ENCODE data around the gene HTR3D. TPM values are rescaled to one million over a fixed set of nuclear protein-coding genes. Genes with fewer than 3 reads are reported as not detected.
"Not testable (repeated sequence)": the region's sequence is repeated elsewhere in the genome, so short reads cannot be mapped to it uniquely, and the experiment has no call there.

The HTR3D gene
- total and polyA plus RNA-seq, 4 experiments from 2014 or later: not detected

DNA sequence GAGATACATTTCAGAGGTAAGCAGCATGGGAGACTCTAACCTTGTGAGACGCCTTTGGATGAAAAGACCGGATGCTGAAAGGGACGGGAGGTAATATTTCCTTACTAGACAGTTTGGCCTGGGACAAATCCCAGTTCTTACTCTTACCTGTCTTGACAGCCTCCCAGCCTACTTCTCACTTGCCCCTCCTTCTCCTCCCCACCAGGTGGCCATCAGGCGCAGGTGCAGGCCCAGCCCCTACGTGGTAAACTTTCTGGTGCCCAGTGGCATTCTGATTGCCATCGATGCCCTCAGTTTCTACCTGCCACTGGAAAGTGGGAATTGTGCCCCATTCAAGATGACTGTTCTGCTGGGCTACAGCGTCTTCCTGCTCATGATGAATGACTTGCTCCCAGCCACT is 6.3 kb downstream of the HTR3D start:
- H3K9me3 ChIP-seq (ENCODE audit: control insufficient read depth in 1 of 2, low read length in 2 of 2): no peaks in the 10 kb centered on the region
- intact Hi-C loops (cut with micrococcal nuclease): no loop called here
- H3K27ac Mint-ChIP-seq: no peak overlapping the region

DNA sequence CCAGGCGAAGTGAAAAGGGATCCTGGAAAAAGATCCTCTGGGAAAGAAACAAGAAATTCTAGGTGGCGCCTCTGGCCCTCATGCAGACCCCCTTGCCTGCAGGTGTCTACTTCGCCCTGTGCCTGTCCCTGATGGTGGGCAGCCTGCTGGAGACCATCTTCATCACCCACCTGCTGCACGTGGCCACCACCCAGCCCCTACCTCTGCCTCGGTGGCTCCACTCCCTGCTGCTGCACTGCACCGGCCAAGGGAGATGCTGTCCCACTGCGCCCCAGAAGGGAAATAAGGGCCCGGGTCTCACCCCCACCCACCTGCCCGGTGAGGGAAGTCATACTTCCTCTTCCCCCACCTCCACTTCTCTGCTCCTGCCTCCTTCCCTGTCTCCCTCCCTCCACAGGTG is 6.8 kb downstream of the HTR3D start:
- H3K9me3 Mint-ChIP-seq, H3K27me3 Mint-ChIP-seq, H3K27ac Mint-ChIP-seq: not testable (repeated sequence)

More for the DNA sequence above, 6.3 kb downstream of the HTR3D start:
- H3K27ac ChIP-seq (ENCODE audit: low read depth, low read length): no peak overlapping the region
- H3K4me1 ChIP-seq (ENCODE audit: insufficient read depth, low read length): no peaks in the 10 kb centered on the region
- H3K4me3 ChIP-seq (ENCODE audit: low read length in 2 of 2): no peak overlapping the region
- no peaks in the 10 kb centered on the region for H3K27me3 ChIP-seq (ENCODE audit: insufficient read depth, low read length)
- H3K36me3 ChIP-seq (ENCODE audit: insufficient read depth, low read length): no peaks in the 10 kb centered on the region
- no peak for DNase-seq
- Mint-ChIP-seq H3K9me3 (no peaks in the 10 kb centered on the region), H3K27me3 (no peaks in the 10 kb centered on the region), H3K4me1 (no peaks in the 10 kb centered on the region), H3K36me3 (no peaks in the 10 kb centered on the region), H3K4me3 (no peak overlapping the region)
- ChIA-PET POLR2A (ENCODE audit: partially characterized antibody) (no interaction called here), CTCF (ENCODE audit: partially characterized antibody) (no interaction called here)

DNA sequence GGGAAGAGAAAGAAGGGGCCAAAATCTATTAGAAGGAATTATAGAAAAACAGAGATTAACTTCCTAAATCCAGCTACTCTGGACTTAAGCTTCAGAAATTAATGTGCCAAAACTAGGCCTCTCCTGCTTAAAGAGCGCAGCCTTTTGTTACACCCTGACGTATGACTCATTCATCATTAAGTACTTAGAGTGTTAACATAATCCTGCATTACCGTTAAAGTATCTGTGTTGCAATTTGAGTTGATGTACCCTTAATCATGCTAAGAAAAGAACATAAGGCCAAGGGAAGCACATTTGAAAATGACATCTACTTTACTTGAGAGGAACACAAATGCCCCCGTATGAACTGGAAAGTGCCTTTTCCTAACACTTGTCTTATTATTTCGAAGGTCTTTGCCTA is 7.9 kb downstream of the HTR3D start:
- H3K4me1 ChIP-seq (ENCODE audit: insufficient read depth, low read length): no peaks in the 10 kb centered on the region
- no peaks in the 10 kb centered on the region for H3K9me3 Mint-ChIP-seq
- H3K9me3 ChIP-seq (ENCODE audit: control insufficient read depth in 1 of 2, low read length in 2 of 2): no peaks in the 10 kb centered on the region
- H3K4me3 Mint-ChIP-seq: no peak overlapping the region
- H3K4me3 ChIP-seq (ENCODE audit: low read length in 2 of 2): no peak overlapping the region
- no peaks in the 10 kb centered on the region for H3K4me1 Mint-ChIP-seq
- ChIA-PET POLR2A (ENCODE audit: partially characterized antibody) (no interaction called here), CTCF (ENCODE audit: partially characterized antibody) (interaction anchor here (2.4 kb wide), 1 partner anchor 21 kb away, joined by 8 read pairs; the partner anchor contains the start of gene ABCC5)
- DNase-seq: no peak
- H3K27me3 ChIP-seq (ENCODE audit: insufficient read depth, low read length): no peaks in the 10 kb centered on the region
- no peaks in the 10 kb centered on the region for H3K36me3 ChIP-seq (ENCODE audit: insufficient read depth, low read length)
- peaks cover 0 to 2% of the 10 kb centered on the region in 2 donors for H3K27me3 Mint-ChIP-seq
- intact Hi-C loops (cut with micrococcal nuclease): no loop called here
- no peaks in the 10 kb centered on the region for H3K36me3 Mint-ChIP-seq
- no peak overlapping the region for H3K27ac Mint-ChIP-seq
- no peak overlapping the region for H3K27ac ChIP-seq (ENCODE audit: low read depth, low read length)

More for the DNA sequence above, 6.8 kb downstream of the HTR3D start:
- H3K27me3 ChIP-seq (ENCODE audit: insufficient read depth, low read length); H3K4me1 ChIP-seq (ENCODE audit: insufficient read depth, low read length); H3K4me3 Mint-ChIP-seq; intact Hi-C loops (cut with micrococcal nuclease); H3K36me3 ChIP-seq (ENCODE audit: insufficient read depth, low read length); H3K36me3 Mint-ChIP-seq; CTCF ChIA-PET (ENCODE audit: partially characterized antibody); POLR2A ChIA-PET (ENCODE audit: partially characterized antibody); H3K9me3 ChIP-seq (ENCODE audit: control insufficient read depth in 1 of 2, low read length in 2 of 2); DNase-seq; H3K27ac ChIP-seq (ENCODE audit: low read depth, low read length); H3K4me3 ChIP-seq (ENCODE audit: low read length in 2 of 2); H3K4me1 Mint-ChIP-seq: not testable (repeated sequence)

DNA sequence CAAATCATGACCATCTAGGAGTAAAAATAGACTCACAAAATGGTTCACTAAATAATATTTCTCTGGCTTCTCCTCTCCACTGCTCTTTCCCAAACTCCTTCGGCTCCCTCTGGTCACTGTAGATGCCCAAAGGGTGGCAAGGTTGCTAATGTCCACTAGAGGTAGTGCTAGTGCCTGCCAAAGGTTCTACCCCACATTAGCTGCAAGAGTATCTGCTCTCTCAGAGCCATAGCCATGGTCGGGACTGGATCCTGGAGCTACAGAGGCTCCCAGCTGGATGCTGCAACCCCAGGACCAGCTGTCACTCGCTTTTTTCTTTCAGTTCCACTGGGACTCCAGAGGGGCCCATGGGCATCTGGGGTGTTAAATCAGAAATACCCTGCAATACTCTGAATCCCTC is 8.5 kb downstream of the HTR3D start:
- no peak overlapping the region for H3K4me3 Mint-ChIP-seq
- H3K27me3 ChIP-seq (ENCODE audit: insufficient read depth, low read length): no peaks in the 10 kb centered on the region
- H3K4me1 ChIP-seq (ENCODE audit: insufficient read depth, low read length): no peaks in the 10 kb centered on the region
- H3K36me3 Mint-ChIP-seq: no peaks in the 10 kb centered on the region
- no peak overlapping the region for H3K27ac ChIP-seq (ENCODE audit: low read depth, low read length)
- intact Hi-C loops (cut with micrococcal nuclease): no loop called here
- ChIA-PET CTCF (ENCODE audit: partially characterized antibody) (interaction anchor here (2.4 kb wide), 1 partner anchor 22 kb away, joined by 8 read pairs; the partner anchor contains the start of gene ABCC5), POLR2A (ENCODE audit: partially characterized antibody) (no interaction called here)
- H3K27ac Mint-ChIP-seq: no peak overlapping the region
- no peak overlapping the region for H3K4me3 ChIP-seq (ENCODE audit: low read length in 2 of 2)
- H3K9me3 Mint-ChIP-seq: no peaks in the 10 kb centered on the region
- peaks cover 0 to 2% of the 10 kb centered on the region in 2 donors for H3K27me3 Mint-ChIP-seq
- no peak for DNase-seq
- no peaks in the 10 kb centered on the region for H3K9me3 ChIP-seq (ENCODE audit: control insufficient read depth in 1 of 2, low read length in 2 of 2)
- H3K36me3 ChIP-seq (ENCODE audit: insufficient read depth, low read length): no peaks in the 10 kb centered on the region
- H3K4me1 Mint-ChIP-seq: no peaks in the 10 kb centered on the region

DNA sequence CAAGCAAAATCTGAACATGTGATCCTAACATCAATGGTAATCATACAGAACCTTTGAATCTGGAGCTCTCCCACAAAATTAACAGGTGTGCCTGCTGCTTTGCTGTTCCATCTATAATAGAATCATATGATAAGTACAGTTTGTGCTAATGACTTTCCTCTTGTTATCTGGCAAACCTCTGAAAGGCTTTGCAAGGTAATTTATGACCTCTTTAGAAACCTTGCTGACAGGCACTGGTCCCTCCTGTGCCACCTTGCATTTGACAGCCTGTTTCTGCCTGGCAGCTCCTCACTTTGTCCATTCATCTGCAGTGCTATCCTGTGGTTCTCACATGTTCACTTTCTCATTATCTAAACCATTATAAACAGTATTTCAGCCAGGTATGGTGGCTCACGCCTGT is 11.1 kb downstream of the HTR3D start:
- Histone ChIP-seq H3K4me3 (ENCODE audit: low read length in 2 of 2) (no peak overlapping the region), H3K9me3 (ENCODE audit: control insufficient read depth in 1 of 2, low read length in 2 of 2) (no peaks in the 10 kb centered on the region), H3K4me1 (ENCODE audit: insufficient read depth, low read length) (no peaks in the 10 kb centered on the region), H3K27ac (ENCODE audit: low read depth, low read length) (no peak overlapping the region), H3K36me3 (ENCODE audit: insufficient read depth, low read length) (no peaks in the 10 kb centered on the region), H3K27me3 (ENCODE audit: insufficient read depth, low read length) (no peaks in the 10 kb centered on the region)
- H3K27ac Mint-ChIP-seq: peak overlapping the region in 1 of 7 donors; percentile 35
- H3K9me3 Mint-ChIP-seq: no peaks in the 10 kb centered on the region
- H3K36me3 Mint-ChIP-seq: no peaks in the 10 kb centered on the region
- no peaks in the 10 kb centered on the region for H3K4me1 Mint-ChIP-seq
- peaks cover 0 to 2% of the 10 kb centered on the region in 2 donors for H3K27me3 Mint-ChIP-seq
- no peak for DNase-seq
- ChIA-PET CTCF (ENCODE audit: partially characterized antibody) (no interaction called here), POLR2A (ENCODE audit: partially characterized antibody) (no interaction called here)
- H3K4me3 Mint-ChIP-seq: no peak overlapping the region
- intact Hi-C loops (cut with micrococcal nuclease): no loop called here

DNA sequence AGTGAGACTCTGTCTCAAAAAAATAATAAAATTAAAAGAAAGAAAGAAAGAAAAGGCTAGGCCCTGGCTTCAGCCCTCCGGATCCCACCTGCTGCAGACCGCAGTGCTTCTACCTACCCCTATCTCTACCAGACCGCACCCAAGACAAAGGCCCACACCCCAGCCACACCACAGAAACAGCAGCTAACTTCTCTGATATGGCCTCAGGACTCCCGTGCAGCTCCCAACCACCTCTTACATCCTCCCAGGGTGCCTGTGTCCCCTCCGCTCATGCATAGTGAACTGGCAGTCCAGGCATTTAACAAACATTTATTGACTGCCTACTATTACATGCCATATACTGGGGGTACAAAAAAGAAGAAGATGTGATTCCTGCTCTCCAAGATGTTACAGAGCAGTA is 14.5 kb downstream of the HTR3D start:
- no peak overlapping the region for H3K27ac Mint-ChIP-seq
- CTCF ChIA-PET (ENCODE audit: partially characterized antibody): no interaction called here
- intact Hi-C loops (cut with micrococcal nuclease): no loop called here
- H3K36me3 Mint-ChIP-seq: no peaks in the 10 kb centered on the region
- peaks cover 3 to 6% of the 10 kb centered on the region in 2 donors for H3K27me3 Mint-ChIP-seq
- H3K4me3 Mint-ChIP-seq: no peak overlapping the region
- POLR2A ChIA-PET (ENCODE audit: partially characterized antibody): no interaction called here
- H3K9me3 ChIP-seq (ENCODE audit: control insufficient read depth in 1 of 2, low read length in 2 of 2): no peaks in the 10 kb centered on the region
- H3K4me1 ChIP-seq (ENCODE audit: insufficient read depth, low read length): no peaks in the 10 kb centered on the region
- H3K36me3 ChIP-seq (ENCODE audit: insufficient read depth, low read length): no peaks in the 10 kb centered on the region
- peaks cover 0 to 1% (median 0%) of the 10 kb centered on the region in 4 donors for H3K4me1 Mint-ChIP-seq
- no peak for DNase-seq
- no peak overlapping the region for H3K4me3 ChIP-seq (ENCODE audit: low read length in 2 of 2)
- H3K27me3 ChIP-seq (ENCODE audit: insufficient read depth, low read length): no peaks in the 10 kb centered on the region
- peaks cover 0 to 2% (median 0%) of the 10 kb centered on the region in 8 donors for H3K9me3 Mint-ChIP-seq
- H3K27ac ChIP-seq (ENCODE audit: low read depth, low read length): no peak overlapping the region

DNA sequence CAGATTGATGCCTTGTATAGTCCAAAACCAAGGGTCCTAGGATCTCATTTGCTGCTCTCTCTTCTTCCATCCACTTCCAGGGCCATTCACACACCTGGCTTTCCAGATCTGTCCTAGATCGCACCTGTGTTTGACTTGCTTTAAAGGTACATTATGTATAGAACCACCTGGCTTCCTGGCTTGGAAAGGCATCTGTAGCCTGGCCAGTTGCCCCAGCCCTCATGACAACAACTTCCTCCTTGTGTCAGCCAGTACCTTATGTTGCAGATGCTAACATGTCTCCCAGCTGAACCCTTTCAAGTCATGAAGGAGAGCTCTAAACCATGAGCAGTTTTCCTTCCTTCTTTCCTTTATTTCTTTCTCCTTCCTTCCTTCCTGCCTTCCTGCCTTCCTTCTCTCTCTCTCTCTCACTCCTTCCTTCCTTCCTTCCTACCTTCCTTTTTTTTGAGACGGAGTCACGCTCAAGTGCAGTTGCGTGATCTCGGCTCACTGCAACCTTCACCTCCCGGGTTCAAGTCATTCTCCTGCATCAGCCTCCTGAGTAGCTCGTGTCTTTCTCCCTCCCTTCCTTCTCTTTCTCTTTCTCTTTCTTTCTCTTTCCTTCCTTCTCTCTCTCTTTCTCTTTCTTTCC is 18.8 kb downstream of the HTR3D start:
- Mint-ChIP-seq H3K27ac (no peak overlapping the region), H3K36me3 (no peaks in the 10 kb centered on the region), H3K4me3 (no peak overlapping the region), H3K4me1 (peaks cover 0 to 1% (median 0%) of the 10 kb centered on the region in 4 donors), H3K27me3 (peaks cover 4 to 13% of the 10 kb centered on the region in 2 donors), H3K9me3 (peaks cover 0 to 2% (median 0%) of the 10 kb centered on the region in 8 donors)
- Histone ChIP-seq H3K36me3 (ENCODE audit: insufficient read depth, low read length) (no peaks in the 10 kb centered on the region), H3K27me3 (ENCODE audit: insufficient read depth, low read length) (no peaks in the 10 kb centered on the region), H3K9me3 (ENCODE audit: control insufficient read depth in 1 of 2, low read length in 2 of 2) (no peaks in the 10 kb centered on the region), H3K4me1 (ENCODE audit: insufficient read depth, low read length) (no peaks in the 10 kb centered on the region), H3K4me3 (ENCODE audit: low read length in 2 of 2) (no peak overlapping the region), H3K27ac (ENCODE audit: low read depth, low read length) (no peak overlapping the region)
- intact Hi-C loops (cut with micrococcal nuclease): no loop called here
- POLR2A ChIA-PET (ENCODE audit: partially characterized antibody): no interaction called here
- CTCF ChIA-PET (ENCODE audit: partially characterized antibody): no interaction called here
- no peak for DNase-seq
